K562 (cell line): ENCODE measurements around the gene NPB. TPM values are rescaled to one million over a fixed set of nuclear protein-coding genes. Genes with fewer than 3 reads are reported as not detected.

Experiments
- CBX8 ChIP-seq: fragments of 200-600 bp; sonication (generic); IDR thresholded peaks from 2 replicates; pipeline ENCODE4 v1.6.1; 2012; ENCODE audit warnings: borderline replicate concordance, mixed run types, low read depth, mild to moderate bottlenecking, moderate library complexity, mixed read lengths, low read length, control low read depth, inconsistent platforms; ENCODE audit not compliant: poor library complexity, severe bottlenecking; ENCODE audit errors: extremely low read depth
- DNMT1 ChIP-seq: fragments of 450-650 bp; IDR thresholded peaks from 2 replicates; pipeline ENCODE4 v1.6.1; 2016; ENCODE audit warnings: antibody characterized with exemption, mild to moderate bottlenecking
- FOSL1 ChIP-seq: fragments of 200-800 bp; sonication (Bioruptor generic); conservative IDR thresholded peaks from 2 replicates; pipeline ENCODE4 v1.6.1; 2016; ENCODE audit warnings: missing genetic modification characterization, missing compliant biosample characterization
- GATAD2B ChIP-seq: fragments of 450-650 bp; IDR thresholded peaks from 2 replicates; pipeline ENCODE4 v1.6.1; 2017; ENCODE audit warnings: mild to moderate bottlenecking, borderline replicate concordance
- KAT7 ChIP-seq: sonication (generic); formaldehyde crosslinking; IDR thresholded peaks from 2 replicates; pipeline ENCODE4 v1.8.0; 2022; ENCODE audit warnings: missing genetic modification reagents, mild to moderate bottlenecking, borderline replicate concordance
- LCOR ChIP-seq: sonication (generic); formaldehyde crosslinking; IDR thresholded peaks from 2 replicates; pipeline ENCODE4 v1.8.0; 2022; ENCODE audit warnings: mild to moderate bottlenecking, missing genetic modification reagents
- NCOR1 ChIP-seq: fragments of 450-650 bp; IDR thresholded peaks from 2 replicates; pipeline ENCODE4 v1.6.1; 2016; ENCODE audit warnings: mild to moderate bottlenecking, moderate library complexity
- NR2C2 ChIP-seq, 2 experiments: fragments of 200-800 bp in 1 of 2; sonication (Bioruptor generic) in 1 of 2; sonication (generic) in 1 of 2; formaldehyde crosslinking in 1 of 2; IDR thresholded peaks; 2 replicates each; pipeline versions ENCODE4 v1.6.1 to v1.8.0; 2016 to 2022; ENCODE audit warnings: mild to moderate bottlenecking in 1 of 2, missing compliant biosample characterization in 1 of 2, missing genetic modification characterization in 1 of 2, missing genetic modification reagents in 1 of 2
- PCBP1 ChIP-seq: fragments of 200-400 bp; formaldehyde crosslinking; IDR thresholded peaks from 2 replicates; pipeline ENCODE4 v1.6.1; 2018; ENCODE audit warnings: mild to moderate bottlenecking, low read depth, low read length; ENCODE audit not compliant: poor library complexity, severe bottlenecking
- POLR2G ChIP-seq: fragments of 200-400 bp; formaldehyde crosslinking; IDR thresholded peaks from 2 replicates; pipeline ENCODE4 v1.6.1; 2017; ENCODE audit warnings: low read depth, mild to moderate bottlenecking, antibody characterized with exemption, low read length, moderate library complexity
- PRPF4 ChIP-seq: fragments of 200-400 bp; formaldehyde crosslinking; IDR thresholded peaks from one replicate; pipeline ENCODE4 v1.6.1; 2017; ENCODE audit warnings: low read length, low read depth, mild to moderate bottlenecking; ENCODE audit not compliant: insufficient read depth, poor library complexity, severe bottlenecking
- RBFOX2 ChIP-seq: fragments of 200-400 bp; formaldehyde crosslinking; IDR thresholded peaks from 2 replicates; pipeline ENCODE4 v1.6.1; 2017; ENCODE audit warnings: low read depth, mild to moderate bottlenecking, low read length, moderate library complexity
- STAT5A ChIP-seq: IDR thresholded peaks from 2 replicates; pipeline ENCODE4 v1.6.1; 2012; ENCODE audit warnings: low read length, inconsistent platforms, borderline replicate concordance
- TAF1 ChIP-seq: IDR thresholded peaks from 2 replicates; pipeline ENCODE4 v1.6.1; 2011; ENCODE audit warnings: mild to moderate bottlenecking, low read length, moderate library complexity; ENCODE audit not compliant: insufficient read depth, control insufficient read depth, severe bottlenecking; ENCODE audit errors: extremely low read depth
- ZNF316 ChIP-seq: fragments of 450-650 bp; IDR thresholded peaks from 2 replicates; pipeline ENCODE4 v1.6.1; 2016
- polyA plus RNA-seq, 8 experiments: library from polyadenylated mRNA; depleted of rRNA in 4 of 8; stranded (reverse) in 5 of 8; unstranded in 3 of 8; fragments of >200 nt; fragmentation: Nextera tagmentation in 2 of 8; fragmentation: Illumina TruSeq in 1 of 8; extraction: Ambion mirVana in 2 of 8; extraction: Trizol in 1 of 8; gene quantifications; 2 replicates each; pipeline versions ENCODE4 v1.2.1 to v1.2.3, GENCODE V29; 2011 to 2014; ENCODE audit warnings: inconsistent platforms in 1 of 8, missing spikeins in 1 of 8
- total RNA-seq, 7 experiments: library from RNA; depleted of rRNA in 6 of 7; stranded (reverse); fragments of >200 nt in 6 of 7; fragmentation: Illumina TruSeq in 2 of 7; extraction: Trizol in 2 of 7; gene quantifications; 2 replicates each; pipeline versions ENCODE4 v1.2.1 to v1.2.3, GENCODE V29; 2011 to 2021; ENCODE audit warnings: low replicate concordance in 1 of 7
- TF ChIP-seq, protein P1 (sequence below), 2 experiments: fragments of 450-650 bp in 1 of 2; IDR thresholded peaks; 2 replicates each; pipeline ENCODE4 v1.6.1; 2011 to 2017; ENCODE audit warnings: low read depth in 2 of 2, antibody characterized with exemption in 1 of 2, borderline replicate concordance in 1 of 2, low read length in 1 of 2, mild to moderate bottlenecking in 1 of 2, mixed read lengths in 1 of 2; ENCODE audit not compliant: control insufficient read depth in 1 of 2
- TF ChIP-seq, protein P2 (sequence below), 2 experiments: fragments of 250-450 bp in 1 of 2; fragments of 450-650 bp in 1 of 2; sonication (Bioruptor Pico) in 1 of 2; IDR thresholded peaks; 2 replicates each; pipeline versions ENCODE4 v1.6.1 to v1.8.0; 2016 to 2021; ENCODE audit warnings: mild to moderate bottlenecking in 2 of 2, moderate library complexity in 2 of 2, missing compliant biosample characterization in 1 of 2, missing genetic modification characterization in 1 of 2
- TF ChIP-seq, protein P3 (sequence below): sonication (generic); formaldehyde crosslinking; IDR thresholded peaks from 2 replicates; pipeline ENCODE4 v1.8.0; 2022; ENCODE audit warnings: mild to moderate bottlenecking, missing genetic modification reagents
- TF ChIP-seq, protein P4 (sequence below): fragments of 150-350 bp; conservative IDR thresholded peaks from 2 replicates; pipeline ENCODE4 v1.6.1; 2014; ENCODE audit warnings: low read length

The NPB gene
- total and polyA plus RNA-seq, 9 of the 15 experiments (the other 6 are each of a cell fraction or from before 2014, with no cell fraction given): 0.03 to 0.61 (median 0.14) TPM; not detected in 2

DNA sequence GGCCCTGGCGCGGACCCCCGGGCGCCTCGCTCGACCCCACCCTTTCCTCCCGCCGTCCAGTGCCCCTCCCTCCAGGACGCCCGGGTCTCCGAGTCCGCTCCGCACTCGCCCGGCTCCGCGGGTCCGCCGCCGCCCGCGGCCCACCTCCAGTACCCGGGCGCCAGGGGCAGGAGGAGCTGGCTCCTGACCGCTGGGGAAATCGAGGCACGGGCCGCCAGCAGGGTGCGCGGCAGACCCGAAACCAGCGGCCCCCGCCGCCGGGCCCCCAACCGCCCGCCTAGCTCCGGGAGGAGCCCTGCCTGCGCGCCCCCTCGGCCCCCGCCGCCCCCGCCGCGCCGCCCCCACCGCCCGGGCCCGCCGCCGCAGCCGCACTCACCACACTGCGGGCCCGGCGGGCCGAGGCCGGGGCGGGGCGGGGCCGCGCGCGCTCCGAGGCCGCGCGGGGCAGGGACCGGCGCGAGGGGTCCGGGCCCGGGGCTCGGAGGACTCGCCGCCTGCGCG is 25.2 kb downstream of the NPB start (continued):
- TF ChIP-seq, protein P1, sequence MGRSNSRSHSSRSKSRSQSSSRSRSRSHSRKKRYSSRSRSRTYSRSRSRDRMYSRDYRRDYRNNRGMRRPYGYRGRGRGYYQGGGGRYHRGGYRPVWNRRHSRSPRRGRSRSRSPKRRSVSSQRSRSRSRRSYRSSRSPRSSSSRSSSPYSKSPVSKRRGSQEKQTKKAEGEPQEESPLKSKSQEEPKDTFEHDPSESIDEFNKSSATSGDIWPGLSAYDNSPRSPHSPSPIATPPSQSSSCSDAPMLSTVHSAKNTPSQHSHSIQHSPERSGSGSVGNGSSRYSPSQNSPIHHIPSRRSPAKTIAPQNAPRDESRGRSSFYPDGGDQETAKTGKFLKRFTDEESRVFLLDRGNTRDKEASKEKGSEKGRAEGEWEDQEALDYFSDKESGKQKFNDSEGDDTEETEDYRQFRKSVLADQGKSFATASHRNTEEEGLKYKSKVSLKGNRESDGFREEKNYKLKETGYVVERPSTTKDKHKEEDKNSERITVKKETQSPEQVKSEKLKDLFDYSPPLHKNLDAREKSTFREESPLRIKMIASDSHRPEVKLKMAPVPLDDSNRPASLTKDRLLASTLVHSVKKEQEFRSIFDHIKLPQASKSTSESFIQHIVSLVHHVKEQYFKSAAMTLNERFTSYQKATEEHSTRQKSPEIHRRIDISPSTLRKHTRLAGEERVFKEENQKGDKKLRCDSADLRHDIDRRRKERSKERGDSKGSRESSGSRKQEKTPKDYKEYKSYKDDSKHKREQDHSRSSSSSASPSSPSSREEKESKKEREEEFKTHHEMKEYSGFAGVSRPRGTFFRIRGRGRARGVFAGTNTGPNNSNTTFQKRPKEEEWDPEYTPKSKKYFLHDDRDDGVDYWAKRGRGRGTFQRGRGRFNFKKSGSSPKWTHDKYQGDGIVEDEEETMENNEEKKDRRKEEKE (IDR thresholded peaks at IDR 0.05; ENCODE audit: borderline replicate concordance in 1 of 2, control insufficient read depth in 1 of 2, low read depth in 2 of 2, low read length in 1 of 2): no peak
- peak; percentile 70 for TF ChIP-seq RBFOX2
- TF ChIP-seq NCOR1: 0 out of 2 replicates have a peak, but pooled peaks have one; percentile 1
- TF ChIP-seq GATAD2B: 0 out of 2 replicates have a peak, but pooled peaks have one; percentile 8
- peak; percentile 71 for TF ChIP-seq POLR2G
- TF ChIP-seq DNMT1: no peak
- peak; percentile 15 for TF ChIP-seq PRPF4
- TF ChIP-seq, protein P2, sequence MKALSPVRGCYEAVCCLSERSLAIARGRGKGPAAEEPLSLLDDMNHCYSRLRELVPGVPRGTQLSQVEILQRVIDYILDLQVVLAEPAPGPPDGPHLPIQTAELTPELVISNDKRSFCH (CRISPR knock-in tag; IDR thresholded peaks at IDR 0.05): no peak
- TF ChIP-seq, protein P2 (tag; IDR thresholded peaks at IDR 0.05): no peak
- no peak for TF ChIP-seq STAT5A
- TF ChIP-seq FOSL1 (tag): no peak; the same call in none of the 2 replicates
- TF ChIP-seq LCOR: no peak
- no peak for TF ChIP-seq ZNF316
- no peak for TF ChIP-seq TAF1
- no peak for TF ChIP-seq NR2C2 (CRISPR knock-in tag; IDR thresholded peaks at IDR 0.05)
- no peak for TF ChIP-seq NR2C2 (tag; IDR thresholded peaks at IDR 0.05)
- TF ChIP-seq CBX8: no peak
- TF ChIP-seq PCBP1: peak; percentile 0
- TF ChIP-seq KAT7 (CRISPR knock-in tag): no peak
- TF ChIP-seq, protein P3, sequence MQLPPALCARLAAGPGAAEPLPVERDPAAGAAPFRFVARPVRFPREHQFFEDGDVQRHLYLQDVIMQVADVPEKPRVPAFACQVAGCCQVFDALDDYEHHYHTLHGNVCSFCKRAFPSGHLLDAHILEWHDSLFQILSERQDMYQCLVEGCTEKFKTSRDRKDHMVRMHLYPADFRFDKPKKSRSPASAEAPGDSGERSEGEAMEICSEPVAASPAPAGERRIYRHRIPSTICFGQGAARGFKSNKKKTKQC (CRISPR knock-in tag): peak; percentile 40; the same call in 1 of the 2 replicates
- TF ChIP-seq, protein P4, sequence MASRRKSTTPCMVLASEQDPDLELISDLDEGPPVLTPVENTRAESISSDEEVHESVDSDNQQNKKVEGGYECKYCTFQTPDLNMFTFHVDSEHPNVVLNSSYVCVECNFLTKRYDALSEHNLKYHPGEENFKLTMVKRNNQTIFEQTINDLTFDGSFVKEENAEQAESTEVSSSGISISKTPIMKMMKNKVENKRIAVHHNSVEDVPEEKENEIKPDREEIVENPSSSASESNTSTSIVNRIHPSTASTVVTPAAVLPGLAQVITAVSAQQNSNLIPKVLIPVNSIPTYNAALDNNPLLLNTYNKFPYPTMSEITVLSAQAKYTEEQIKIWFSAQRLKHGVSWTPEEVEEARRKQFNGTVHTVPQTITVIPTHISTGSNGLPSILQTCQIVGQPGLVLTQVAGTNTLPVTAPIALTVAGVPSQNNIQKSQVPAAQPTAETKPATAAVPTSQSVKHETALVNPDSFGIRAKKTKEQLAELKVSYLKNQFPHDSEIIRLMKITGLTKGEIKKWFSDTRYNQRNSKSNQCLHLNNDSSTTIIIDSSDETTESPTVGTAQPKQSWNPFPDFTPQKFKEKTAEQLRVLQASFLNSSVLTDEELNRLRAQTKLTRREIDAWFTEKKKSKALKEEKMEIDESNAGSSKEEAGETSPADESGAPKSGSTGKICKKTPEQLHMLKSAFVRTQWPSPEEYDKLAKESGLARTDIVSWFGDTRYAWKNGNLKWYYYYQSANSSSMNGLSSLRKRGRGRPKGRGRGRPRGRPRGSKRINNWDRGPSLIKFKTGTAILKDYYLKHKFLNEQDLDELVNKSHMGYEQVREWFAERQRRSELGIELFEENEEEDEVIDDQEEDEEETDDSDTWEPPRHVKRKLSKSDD: no peak
